Umbilical cord (tissue), 2 donors: Measurements from ENCODE around the gene BICDL1. TPM values are rescaled to one million over a fixed set of nuclear protein-coding genes. Genes with fewer than 3 reads are reported as not detected.

Experiments used
- DNase-seq: peaks from one replicate; pipeline ENCODE4 v3.0.0-alpha.2; 2015; ENCODE audit warnings: low spot score
- total RNA-seq: library from RNA; depleted of rRNA; stranded (reverse); fragments of >200 nt; gene quantifications from one replicate; pipeline ENCODE4 v1.2.3, GENCODE V29; 2014; ENCODE audit warnings: low replicate concordance; ENCODE audit not compliant: insufficient read depth

Gene BICDL1
- total RNA-seq, 1 donor from 2014 or later, result 0.96 TPM

- no peak for DNase-seq
Observed at GRCh38 chr12:120077260-120077659, 88.2 kb downstream of the BICDL1 start.

- no peak for DNase-seq
Observed at GRCh38 chr12:120078868-120079267, 89.8 kb downstream of the BICDL1 start.

- DNase-seq, result no peak
Observed at GRCh38 chr12:120079411-120080400, 90.7 kb downstream of the BICDL1 start.

GRCh38 chr12:120081641-120082040, 92.6 kb downstream of the BICDL1 start:
- no peak for DNase-seq

GRCh38 chr12:120085920-120086645, 97.0 kb downstream of the BICDL1 start:
- DNase-seq, result no peak

- DNase-seq, result peak; percentile 99
Observed at GRCh38 chr12:120086801-120087621, 98.0 kb downstream of the BICDL1 start.

GRCh38 chr12:120089105-120089504, 100.1 kb downstream of the BICDL1 start:
- no peak for DNase-seq

GRCh38 chr12:120089796-120090195, 100.8 kb downstream of the BICDL1 start:
- no peak for DNase-seq

GRCh38 chr12:120090206-120090605, 101.2 kb downstream of the BICDL1 start:
- no peak for DNase-seq

- DNase-seq, result no peak
Observed at GRCh38 chr12:120090626-120091295, 101.7 kb downstream of the BICDL1 start.

GRCh38 chr12:120091371-120092090, 102.5 kb downstream of the BICDL1 start:
- DNase-seq, result no peak

GRCh38 chr12:120092551-120093335, 103.7 kb downstream of the BICDL1 start:
- DNase-seq, result no peak

- DNase-seq, result no peak
Observed at GRCh38 chr12:120093336-120093591, 104.2 kb downstream of the BICDL1 start.

- peak; percentile 71 for DNase-seq
Observed at GRCh38 chr12:120093592-120094355, 104.7 kb downstream of the BICDL1 start.

GRCh38 chr12:120094485-120094884, 105.4 kb downstream of the BICDL1 start:
- no peak for DNase-seq

GRCh38 chr12:120095331-120095730, 106.3 kb downstream of the BICDL1 start:
- DNase-seq, result no peak

- DNase-seq, result no peak
Observed at GRCh38 chr12:120095736-120096135, 106.7 kb downstream of the BICDL1 start.

GRCh38 chr12:120096671-120097202, 107.7 kb downstream of the BICDL1 start:
- DNase-seq, result no peak
